Ascending aorta (tissue), 2 donors: ENCODE measurements around the gene PLA2G4D. TPM values are rescaled to one million over a fixed set of nuclear protein-coding genes. Genes with fewer than 3 reads are reported as not detected.

Experiments
- DNase-seq, 2 donors: peaks; one replicate each; pipeline ENCODE4 v3.0.0-alpha.2; 2019; ENCODE audit warnings: low spot score in 2 of 2
- H3K27ac ChIP-seq, 2 donors: fragments of 200-600 bp; sonication (generic); one replicate each; pipeline ENCODE4 v1.5.1; 2016 to 2017; ENCODE audit warnings: mild to moderate bottlenecking in 1 of 2
- H3K27me3 ChIP-seq: fragments of 200-600 bp; sonication (generic); one replicate; pipeline ENCODE4 v1.5.1; 2017
- H3K36me3 ChIP-seq, 2 donors: fragments of 200-600 bp; sonication (generic); one replicate each; pipeline ENCODE4 v1.5.1; 2016
- H3K4me1 ChIP-seq, 2 donors: fragments of 200-600 bp; sonication (generic); one replicate each; pipeline ENCODE4 v1.5.1; 2016 to 2017; ENCODE audit warnings: mild to moderate bottlenecking in 1 of 2
- H3K4me3 ChIP-seq, 2 donors: fragments of 200-600 bp; sonication (generic); one replicate each; pipeline ENCODE4 v1.5.1; 2016 to 2017; ENCODE audit warnings: mild to moderate bottlenecking in 1 of 2
- H3K9me3 ChIP-seq, 2 donors: fragments of 200-600 bp; sonication (generic); one replicate each; pipeline ENCODE4 v1.5.1; 2016
- intact Hi-C: fragments of 100-400 bp; cut with DNase I; formaldehyde crosslinking; loops from one replicate; pipeline ENCODE4 v1.15.1; 2023
- total RNA-seq: library from RNA; depleted of rRNA; stranded (reverse); fragments of >200 nt; gene quantifications from one replicate; pipeline ENCODE4 v1.1.0, GENCODE V29; 2016
- TF ChIP-seq, protein P1 (sequence below), 3 experiments: fragments of 200-600 bp in 2 of 3; fragments of 450-650 bp in 1 of 3; sonication (generic) in 2 of 3; IDR thresholded peaks; one replicate each; pipeline ENCODE4 v1.5.1; 2016 to 2019; ENCODE audit warnings: antibody characterized with exemption in 3 of 3, mild to moderate bottlenecking in 1 of 3, moderate library complexity in 1 of 3

PLA2G4D gene
- total RNA-seq, 1 donor from 2014 or later = not detected

DNA sequence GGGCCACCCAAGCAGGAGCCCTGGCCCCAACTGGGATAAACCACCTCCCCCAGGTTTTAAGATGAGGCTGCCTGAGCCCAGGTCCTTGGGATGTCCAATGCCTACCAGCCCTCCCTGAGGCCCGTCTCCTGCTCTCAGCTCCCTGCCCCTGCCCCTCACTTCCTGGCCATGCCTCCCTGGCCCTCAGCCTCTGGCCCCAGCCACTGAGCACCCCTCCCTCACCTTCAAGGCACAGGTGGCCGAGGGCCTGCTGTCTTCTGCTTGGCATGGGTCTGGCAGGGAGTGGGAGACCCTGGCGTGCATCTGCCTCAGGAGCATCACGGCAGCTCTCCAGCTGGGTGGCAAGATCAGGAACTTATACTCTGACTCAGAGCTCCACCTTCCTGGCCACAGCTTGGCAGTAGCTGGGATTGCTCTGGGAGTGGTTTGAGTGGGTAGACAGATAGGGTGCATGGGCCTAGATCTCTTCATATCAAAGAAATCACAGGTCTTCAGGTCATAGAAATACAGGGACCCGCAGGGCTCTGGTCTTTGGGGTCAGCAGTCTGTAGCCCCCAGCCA, 73.6 kb downstream of the PLA2G4D start, which contains the start of gene PLA2G4E:
Gene PLA2G4E, minus strand, starts transcription at position 330 of the 561 bp plus-strand sequence. Its CDS starts 12 bp downstream, at position 318.
- no peaks in the 10 kb centered on the region for H3K36me3 ChIP-seq
- no peak within 1 kb of the TSS for H3K27ac ChIP-seq
- TF ChIP-seq, protein P1, sequence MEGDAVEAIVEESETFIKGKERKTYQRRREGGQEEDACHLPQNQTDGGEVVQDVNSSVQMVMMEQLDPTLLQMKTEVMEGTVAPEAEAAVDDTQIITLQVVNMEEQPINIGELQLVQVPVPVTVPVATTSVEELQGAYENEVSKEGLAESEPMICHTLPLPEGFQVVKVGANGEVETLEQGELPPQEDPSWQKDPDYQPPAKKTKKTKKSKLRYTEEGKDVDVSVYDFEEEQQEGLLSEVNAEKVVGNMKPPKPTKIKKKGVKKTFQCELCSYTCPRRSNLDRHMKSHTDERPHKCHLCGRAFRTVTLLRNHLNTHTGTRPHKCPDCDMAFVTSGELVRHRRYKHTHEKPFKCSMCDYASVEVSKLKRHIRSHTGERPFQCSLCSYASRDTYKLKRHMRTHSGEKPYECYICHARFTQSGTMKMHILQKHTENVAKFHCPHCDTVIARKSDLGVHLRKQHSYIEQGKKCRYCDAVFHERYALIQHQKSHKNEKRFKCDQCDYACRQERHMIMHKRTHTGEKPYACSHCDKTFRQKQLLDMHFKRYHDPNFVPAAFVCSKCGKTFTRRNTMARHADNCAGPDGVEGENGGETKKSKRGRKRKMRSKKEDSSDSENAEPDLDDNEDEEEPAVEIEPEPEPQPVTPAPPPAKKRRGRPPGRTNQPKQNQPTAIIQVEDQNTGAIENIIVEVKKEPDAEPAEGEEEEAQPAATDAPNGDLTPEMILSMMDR (IDR thresholded peaks at IDR 0.05) = no peak
- H3K4me1 ChIP-seq = no peaks in the 10 kb centered on the region
- H3K4me3 ChIP-seq = no peak within 1 kb of the TSS
- intact Hi-C loops = no loop called here
- no peaks in the 10 kb centered on the region for H3K9me3 ChIP-seq
- H3K27me3 ChIP-seq = no peaks in the 10 kb centered on the region
- DNase-seq = no peak

DNA sequence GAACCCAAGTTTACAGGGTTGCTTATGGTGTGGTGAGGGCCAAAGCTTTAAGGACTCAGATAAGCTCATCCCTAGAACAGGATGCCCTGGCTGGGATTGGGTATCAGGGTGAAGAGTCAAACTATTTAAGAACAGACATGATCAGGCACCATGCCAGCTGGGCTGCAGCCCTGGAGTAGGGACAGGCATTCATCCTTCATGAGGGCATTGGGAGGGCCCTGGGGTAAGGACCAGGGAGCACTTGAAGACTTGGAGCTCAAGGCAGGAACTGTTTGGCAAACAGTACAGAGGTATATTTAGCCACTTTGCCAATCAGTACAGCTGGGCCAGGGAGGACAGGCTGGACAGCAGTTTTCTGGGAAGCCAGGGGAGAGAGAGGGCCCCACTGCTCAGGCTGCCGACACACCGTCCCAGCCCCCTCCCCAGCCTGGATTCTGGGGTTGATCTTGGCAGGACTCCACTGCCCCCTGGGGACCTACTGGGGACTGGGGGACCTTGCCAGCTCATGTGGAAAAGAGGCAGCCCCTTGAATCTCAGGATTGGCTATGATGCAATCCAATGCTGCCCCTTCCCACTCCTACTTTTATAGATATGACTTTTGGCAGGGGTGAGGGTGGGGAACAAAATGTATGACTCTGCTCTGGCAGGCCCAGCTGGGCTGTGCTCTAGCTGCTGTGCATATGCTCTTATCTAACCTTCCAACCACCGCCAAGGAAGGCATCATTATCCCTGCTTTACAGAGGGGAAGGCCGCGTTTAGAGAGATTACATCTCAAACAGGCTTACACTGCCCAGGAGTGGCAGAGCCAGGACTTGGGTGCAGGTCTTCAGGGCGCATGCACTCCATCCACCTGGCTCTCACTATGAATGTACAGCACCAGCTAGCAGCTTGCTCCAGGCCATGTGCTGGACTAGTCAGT, 75.8 kb downstream of the PLA2G4D start:
- TF ChIP-seq, protein P1 (IDR thresholded peaks at IDR 0.05) = no peak
- intact Hi-C loops = no loop called here
- Histone ChIP-seq H3K4me3 (no peak overlapping the region), H3K4me1 (no peaks in the 10 kb centered on the region), H3K36me3 (no peaks in the 10 kb centered on the region), H3K27ac (no peak overlapping the region), H3K9me3 (no peaks in the 10 kb centered on the region), H3K27me3 (no peaks in the 10 kb centered on the region)
- no peak for DNase-seq

Other genes starting within 250 kb of the PLA2G4D start
- 1.5 TPM for gene SPTBN5, start 200.5 kb downstream of the PLA2G4D start, total RNA-seq
- 70.4 TPM for gene EHD4, start 122.0 kb downstream of the PLA2G4D start, total RNA-seq
- not detected for gene PLA2G4E, start 73.5 kb downstream of the PLA2G4D start, total RNA-seq
- gene PLA2G4F, start 62.1 kb upstream of the PLA2G4D start, total RNA-seq = not detected
- gene VPS39, start 113.7 kb upstream of the PLA2G4D start, total RNA-seq = 91.9 TPM
- 22.9 TPM for gene GANC, start 178.6 kb upstream of the PLA2G4D start, total RNA-seq
- gene TMEM87A, start 178.9 kb upstream of the PLA2G4D start, total RNA-seq = 25.4 TPM